NCI-H1105 (cell line): Measurements from ENCODE around the gene DEPDC4.
A peak's percentile ranks its signal among the peaks of the same experiment; 100 is the strongest.
"Not testable (repeated sequence)": the region's sequence is repeated elsewhere in the genome, so short reads cannot be mapped to it uniquely, and the experiment has no call there.

ENCODE experiments used
- DNase-seq: peaks from one replicate; lab custom pipeline; 2025; lab: John Stamatoyannopoulos, UW

The DEPDC4 gene

DNA sequence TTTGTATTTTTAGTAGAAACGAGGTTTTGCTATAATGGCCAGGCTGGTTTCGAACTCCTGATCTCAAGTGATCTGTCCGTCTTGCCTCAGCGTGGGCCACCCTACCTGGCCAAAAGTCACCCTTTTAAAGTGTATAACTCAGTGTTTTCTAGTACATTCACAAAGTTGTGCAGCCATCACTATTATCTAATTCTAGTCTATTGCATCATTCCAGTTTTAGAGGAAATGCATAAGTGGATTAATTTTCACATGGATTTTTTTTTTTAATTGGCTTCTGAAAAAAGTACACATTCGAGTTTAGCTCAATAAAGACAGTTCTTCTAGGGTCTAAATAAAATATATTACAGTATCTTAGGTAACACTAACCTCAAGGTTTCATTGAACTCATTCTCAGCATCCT, 3.7 kb downstream of the DEPDC4 start:
- no peak for DNase-seq

DNA sequence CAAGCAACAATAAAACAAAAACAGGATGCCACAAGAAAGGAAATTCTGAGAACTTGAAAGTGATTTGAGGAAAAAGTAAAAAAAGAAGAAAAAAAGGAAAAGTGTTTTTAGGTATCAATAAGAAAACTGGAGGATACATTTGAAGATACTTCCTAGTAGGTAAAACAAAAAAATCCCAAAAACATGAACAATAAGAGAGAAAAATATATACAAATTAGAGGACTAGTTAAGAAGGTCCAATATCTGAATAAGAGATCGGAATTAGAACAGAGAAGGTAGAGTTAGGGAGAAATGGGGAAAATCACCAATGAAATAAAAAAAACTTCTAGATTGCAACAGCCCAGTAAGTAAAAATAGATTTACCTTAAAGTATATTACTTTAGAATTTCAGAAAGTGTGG, 8.8 kb downstream of the DEPDC4 start:
- DNase-seq = no peak

DNA sequence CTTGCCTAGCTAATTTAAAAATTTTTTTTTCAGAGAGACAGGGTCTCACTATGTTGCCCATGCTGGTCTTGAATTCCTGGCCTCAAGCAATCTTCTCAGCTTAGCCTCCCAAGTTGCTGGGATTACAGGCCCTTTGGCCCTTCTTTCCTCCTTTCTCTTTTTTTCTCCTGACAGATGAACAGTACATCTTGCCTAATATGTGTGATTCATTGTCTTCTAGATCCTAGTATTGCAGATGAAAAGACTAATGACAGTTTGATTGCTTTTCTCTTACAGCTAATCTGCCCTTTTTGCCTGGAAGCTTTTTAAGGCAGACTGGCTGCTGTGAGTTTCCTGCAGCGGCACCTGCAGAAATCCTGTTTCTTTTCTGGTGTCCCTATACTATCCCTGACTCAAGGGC, 12.0 kb downstream of the DEPDC4 start:
- no peak for DNase-seq

DNA sequence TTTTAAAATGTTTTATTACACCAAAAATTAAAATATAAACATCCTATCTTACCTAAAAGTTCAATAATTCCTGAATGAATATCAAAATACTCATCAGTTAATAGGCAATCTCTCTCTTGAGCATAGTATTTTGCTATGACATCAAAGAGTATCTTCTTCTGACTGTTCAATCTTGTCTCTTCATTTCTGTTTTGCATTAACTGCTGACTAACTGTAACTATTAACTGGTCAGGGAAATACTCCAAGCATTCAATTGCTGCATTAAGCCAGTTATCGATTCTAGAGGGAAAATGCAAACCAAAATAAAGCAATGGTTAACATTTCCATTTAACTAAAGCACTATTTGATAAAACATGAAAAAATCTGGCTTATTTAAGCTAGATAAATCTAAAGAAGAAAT, 13.4 kb downstream of the DEPDC4 start:
- DNase-seq = no peak

DNA sequence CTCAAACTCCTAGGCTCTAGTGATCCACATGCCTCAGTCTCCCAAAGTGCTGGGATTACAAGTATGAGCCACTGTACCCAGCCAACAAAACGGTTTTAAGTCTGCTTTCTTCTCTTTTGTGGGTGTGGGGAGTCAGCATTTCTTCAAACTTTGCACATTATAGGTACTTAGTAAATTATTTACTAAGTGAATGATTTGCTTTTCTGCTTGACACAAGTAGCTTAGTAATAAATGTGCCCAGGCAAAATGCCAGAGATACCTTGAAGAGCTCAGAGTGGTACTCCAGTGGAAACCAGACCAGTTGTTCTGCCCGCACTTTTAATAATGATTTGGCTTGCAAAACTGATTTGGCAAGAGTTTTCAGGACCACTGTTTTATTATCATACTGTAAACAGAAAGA, 15.0 kb downstream of the DEPDC4 start:
- DNase-seq = peak; percentile 95

DNA sequence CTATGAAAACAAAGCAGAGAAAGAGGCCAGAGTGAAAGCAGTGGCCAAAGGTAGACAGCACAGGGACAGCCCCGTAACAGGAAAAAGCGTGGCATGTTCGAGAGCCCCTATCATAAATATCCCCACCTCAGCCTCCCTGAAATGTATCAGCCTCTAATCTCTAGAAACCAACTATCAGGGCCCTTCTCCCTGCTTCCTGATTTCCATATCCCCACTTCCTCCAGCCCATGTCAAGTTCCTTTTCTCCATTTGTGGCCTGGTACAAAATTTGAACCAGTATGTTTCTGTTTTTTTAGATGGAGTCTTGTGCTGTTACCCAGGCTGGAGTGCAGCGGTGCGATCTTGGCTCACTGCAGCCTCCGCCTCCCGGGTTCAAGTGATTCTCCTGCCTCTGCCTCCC, 16.9 kb downstream of the DEPDC4 start:
- no peak for DNase-seq

DNA sequence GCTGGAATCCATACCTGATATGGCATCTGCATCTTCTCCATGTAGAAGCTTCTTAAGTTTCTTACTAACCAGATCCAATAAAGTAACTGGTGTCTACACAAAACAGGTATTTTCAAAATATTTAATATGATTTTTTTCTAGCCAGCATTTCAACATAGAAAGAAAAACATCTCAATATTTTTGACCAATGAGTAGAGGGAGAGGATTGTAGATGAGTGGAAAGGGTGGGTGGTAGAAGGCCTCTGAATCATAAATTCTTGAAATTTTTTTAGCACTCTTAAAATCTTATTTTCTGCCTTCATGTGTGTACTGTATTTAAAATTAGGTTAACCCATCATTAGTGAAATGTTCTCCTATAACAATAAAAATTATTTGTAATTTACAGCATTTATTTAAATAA, 18.0 kb downstream of the DEPDC4 start:
- DNase-seq = no peak

DNA sequence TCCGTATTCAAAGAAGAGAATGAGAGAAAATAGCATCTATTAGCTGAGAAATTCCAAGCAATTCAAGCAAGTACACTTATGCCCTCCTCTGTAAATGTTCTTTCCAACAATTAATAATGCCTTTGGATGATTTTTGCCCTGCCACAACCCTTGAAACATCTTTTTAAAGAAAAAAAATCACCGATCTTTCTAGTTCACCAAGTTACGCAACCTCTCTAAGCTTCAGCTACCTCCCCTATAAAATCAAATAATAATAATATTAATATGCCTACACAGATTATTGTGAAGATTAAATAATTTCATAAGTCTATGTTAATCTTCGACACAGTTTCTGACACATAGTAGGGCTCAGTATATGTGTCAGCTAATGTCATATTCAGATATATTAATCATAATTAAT, 19.1 kb downstream of the DEPDC4 start:
- DNase-seq = no peak

DNA sequence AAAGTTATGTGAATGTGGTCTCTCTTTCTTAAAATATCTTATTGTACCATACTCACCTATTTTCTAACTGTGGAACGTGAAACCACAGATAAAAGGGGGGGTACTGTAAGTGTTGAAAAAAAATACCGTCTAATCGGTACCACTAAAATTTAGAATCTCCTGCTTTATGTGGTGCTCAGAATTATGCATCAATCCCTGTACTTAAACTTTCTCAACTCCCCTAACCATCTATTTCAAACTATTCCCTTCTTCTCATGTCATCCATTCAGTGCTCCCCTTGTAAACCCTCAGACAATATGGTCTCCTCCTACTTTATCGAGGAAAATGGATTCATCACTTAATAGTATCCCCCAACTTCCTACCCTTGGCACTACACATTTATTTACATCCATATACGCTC, 23.7 kb downstream of the DEPDC4 start:
- no peak for DNase-seq

DNA sequence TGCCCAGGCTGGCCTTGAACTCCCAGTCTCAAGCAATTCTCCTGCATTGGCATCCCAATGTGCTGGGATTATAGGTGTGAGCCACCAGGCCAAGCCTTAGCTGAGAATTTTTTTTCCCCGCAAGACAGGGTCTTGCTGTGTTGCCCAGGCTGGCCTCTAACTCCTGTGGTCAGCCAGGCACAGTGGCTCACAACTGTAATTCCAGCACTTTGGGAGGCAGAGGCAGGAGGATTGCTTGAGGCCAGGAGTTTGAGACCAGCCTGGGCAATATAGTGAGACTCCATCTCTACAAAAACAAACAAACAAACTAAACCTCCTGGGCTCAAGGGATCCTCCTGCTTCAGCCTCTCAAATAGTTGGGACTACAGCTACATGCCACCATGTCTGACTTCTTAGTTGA, 27.3 kb downstream of the DEPDC4 start:
- no peak for DNase-seq

DNA sequence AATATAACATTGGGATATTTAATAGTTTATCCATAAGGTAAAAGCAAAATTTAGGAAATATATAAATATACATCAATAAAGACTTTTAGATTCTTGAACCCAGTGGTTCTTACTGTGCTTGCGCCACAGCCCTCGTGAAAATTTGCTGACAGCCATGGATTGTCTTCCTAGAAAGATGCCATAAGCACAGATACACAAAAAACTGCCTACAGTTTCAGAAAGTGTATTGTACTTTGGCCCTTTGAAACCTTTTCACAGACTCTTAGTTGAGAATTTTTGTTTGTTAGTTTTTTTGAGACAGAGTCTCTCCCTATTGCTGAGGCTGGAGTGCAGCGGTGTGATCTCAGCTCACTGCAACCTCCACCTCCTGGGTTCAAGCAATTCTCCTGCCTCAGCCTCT, 28.1 kb downstream of the DEPDC4 start:
- DNase-seq = no peak

DNA sequence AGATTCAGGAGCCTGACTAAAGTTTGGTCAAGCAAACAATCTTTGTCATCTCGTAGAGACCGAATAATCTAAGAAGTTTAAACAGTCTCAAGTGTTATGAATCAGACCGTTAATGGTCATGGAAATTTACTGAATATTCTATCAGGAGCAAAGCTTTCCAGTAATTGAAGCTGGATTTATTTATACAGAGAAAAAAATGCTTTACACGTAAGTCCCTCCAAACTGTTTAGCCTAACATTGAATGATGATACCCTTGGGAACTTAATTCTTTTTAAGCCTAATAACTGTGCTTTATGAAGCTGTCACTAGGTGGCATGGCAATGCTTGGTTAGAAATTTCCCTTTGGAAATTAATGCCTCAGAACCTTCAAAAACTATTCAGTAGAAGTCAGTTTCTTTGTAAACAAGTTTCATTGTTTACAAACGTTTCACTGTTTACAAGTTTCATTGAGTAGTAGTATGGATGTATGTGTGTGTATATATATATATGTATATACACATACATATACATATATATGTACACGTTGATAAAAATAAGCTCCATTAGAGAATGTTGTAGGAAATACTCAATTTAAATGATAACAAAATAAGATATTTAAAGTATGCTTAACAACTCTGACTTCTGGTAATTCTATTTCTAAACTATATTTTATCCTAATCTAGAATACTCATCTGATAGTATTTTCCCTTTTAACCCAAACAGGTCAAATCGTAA, 32.1 kb downstream of the DEPDC4 start:
- peak; percentile 28 for DNase-seq

DNA sequence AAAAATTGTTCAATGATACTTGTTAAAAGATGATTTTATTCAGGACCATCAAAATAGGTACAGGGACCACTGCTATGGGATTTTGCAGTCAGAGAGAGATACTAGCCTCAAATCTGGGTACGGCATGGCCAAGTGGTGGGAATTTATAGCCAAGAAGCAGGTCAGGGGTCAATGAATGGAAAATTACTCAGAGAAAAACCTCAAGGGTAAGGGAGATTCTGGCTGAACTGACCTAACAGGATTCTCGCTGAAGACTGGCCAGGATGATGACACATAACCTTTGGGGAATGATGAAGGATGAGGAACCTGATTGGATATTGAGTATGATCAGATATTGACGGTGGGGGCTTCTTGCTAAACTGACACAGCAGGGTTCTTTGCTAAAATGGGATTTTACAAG, 32.7 kb downstream of the DEPDC4 start:
- no peak for DNase-seq

DNA sequence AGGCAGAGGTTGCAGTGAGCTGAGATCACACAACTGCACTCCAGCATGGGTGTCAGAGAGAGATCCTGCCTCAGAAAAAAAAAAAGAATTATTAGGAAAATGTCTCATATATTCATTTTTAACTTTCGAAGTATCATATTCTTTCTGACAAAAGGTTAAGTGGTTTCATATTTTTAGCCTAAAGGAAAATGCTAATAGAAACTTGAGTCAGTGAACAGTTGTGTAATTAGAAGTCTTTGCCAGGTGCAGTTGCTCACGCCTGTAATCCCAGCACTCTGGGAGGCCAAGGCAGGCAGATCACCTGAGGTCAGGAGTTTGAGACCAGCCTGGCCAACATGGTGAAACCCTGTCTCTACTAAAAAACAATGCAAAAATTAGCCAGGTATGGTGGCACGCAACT, 35.0 kb downstream of the DEPDC4 start:
- DNase-seq = not testable (repeated sequence)

DNA sequence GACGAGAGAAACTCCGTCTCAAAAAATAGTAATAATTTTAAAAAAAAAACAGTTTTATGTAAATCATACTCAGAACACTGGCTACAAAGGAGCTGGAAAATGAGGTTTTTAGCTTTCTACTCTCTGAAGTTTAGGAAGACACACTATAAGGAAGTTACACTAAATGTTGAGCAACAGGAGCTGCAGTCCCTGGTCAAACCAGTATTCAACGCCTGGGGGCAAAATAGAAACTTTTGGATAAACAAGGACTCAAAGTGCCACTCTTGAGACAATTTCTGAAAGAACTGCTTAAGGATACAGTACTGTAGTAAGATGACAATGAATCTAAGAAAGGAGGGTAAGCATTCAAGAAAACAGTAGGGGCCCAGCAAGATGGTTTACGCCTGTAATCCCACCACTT, 37.0 kb downstream of the DEPDC4 start:
- no peak for DNase-seq

DNA sequence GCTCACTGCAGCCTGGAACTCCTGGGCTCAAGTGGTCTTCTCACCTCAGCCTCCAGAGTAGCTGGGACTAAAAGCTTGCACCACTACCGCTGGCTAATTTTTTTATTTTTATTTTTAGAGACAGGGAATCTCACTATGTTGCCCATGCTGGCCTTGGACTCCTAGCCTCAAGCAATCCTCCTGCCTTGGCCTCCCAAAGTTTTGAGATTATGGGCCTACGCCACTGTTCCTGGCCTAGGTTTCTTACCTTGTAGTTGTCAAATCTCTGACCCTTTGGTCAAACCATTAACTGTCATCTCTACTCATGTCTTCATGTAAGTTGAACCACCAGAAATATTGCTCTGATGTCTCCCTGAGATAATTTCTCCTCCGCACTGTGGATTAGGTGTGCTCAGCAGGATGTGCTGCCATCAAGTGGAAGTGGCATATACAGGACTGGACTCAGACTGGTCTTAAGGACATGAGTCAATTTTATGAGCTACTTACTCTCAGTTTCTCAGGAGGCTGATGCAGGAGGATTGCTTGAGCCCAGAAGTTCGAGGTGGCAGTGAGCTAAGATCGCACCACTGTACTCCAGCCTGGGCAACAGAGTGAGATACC, 37.7 kb downstream of the DEPDC4 start:
- DNase-seq = peak; percentile 10

DNA sequence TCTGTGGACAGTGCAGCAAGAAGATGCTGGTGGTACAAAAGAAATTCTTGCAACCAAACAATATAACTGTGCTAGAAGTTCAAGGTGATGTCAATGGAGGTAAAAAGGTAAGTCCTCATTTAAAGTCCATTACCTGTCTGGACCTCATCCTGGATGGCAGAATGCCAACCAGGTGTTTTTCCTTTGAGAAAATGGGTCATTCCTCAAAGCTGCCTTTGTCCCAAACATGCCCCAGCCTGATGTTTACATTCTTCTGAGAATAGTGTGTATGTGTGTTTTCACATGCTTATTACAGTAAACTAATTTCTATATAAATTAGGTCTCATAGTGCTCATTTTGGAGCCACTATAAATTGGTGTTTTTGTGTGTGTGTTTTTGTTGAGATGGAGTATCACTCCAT, 41.4 kb downstream of the DEPDC4 start:
- peak; percentile 28 for DNase-seq

DNA sequence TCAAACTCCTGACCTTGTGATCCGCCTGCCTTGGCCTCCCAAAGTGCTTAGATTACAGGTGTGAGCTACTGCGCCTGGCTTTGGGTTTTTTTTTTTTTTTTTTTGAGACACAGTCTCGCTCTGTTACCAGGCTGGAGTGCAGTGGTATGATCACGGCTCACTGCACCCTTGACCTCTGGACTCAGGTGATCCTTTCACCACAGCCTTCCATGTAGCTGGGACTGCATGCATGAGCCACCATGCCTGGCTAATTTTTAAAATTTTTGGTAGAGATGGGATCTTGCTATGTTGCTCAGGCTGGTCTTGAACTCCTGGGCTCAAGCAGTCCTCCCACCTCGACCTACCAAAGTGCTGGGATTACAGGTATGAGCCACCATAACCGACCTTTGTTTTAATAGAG, 44.7 kb downstream of the DEPDC4 start:
- DNase-seq = not testable (repeated sequence)

DNA sequence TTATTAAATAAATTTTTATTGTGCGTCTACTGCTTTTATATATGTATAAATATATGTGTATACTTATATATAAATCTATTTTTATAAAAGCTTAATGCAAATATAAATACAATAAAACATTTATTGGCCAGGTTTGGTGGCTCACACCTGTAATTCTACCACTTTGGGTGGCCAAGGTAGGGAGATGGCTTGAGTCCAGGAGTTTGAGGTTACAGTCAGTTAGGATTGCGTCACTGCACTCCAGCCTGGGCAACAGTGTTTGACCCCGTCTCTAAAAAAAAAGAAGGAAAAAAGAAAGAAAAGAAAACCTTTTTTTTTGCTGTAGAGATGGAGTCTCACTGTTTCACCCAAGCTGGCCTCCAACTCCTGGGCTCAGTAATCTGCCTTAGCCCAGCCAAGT, 45.4 kb downstream of the DEPDC4 start:
- DNase-seq = no peak

DNA sequence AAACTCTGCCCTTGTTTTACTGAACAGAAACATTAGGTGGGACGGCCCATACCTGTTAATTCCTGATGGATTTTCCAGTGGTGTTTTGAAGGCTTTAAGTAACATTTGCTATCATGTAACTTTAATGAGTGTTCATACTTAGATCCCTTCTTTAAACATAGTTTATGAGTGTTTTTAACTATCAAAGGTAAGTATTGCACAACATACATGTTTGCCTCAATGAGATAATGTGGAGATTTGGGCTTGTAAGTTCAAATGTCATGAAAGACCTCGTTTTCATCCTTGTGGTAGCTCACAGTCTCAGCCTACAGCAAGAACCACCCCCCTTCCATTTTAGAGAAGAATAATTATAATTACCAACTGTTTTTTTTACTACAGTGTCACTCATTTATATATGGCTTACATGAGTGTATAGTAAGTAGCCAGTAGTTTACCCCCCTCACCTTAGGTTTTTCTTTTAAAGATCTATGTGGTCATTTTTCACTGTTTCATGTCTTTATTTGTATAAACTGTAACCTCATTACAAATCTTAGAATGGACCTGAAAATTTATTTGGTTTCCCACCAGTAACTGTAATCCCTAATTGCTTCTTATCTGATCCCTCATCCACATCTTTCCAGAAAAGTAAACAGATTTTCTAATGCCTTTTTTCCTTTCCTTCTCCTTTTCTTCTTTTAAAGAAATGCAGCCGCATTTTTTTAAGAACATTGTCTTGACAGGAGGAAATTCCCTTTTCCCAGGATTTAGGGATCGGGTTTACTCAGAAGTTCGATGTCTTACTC, 47.4 kb downstream of the DEPDC4 start:
- no peak for DNase-seq

DNA sequence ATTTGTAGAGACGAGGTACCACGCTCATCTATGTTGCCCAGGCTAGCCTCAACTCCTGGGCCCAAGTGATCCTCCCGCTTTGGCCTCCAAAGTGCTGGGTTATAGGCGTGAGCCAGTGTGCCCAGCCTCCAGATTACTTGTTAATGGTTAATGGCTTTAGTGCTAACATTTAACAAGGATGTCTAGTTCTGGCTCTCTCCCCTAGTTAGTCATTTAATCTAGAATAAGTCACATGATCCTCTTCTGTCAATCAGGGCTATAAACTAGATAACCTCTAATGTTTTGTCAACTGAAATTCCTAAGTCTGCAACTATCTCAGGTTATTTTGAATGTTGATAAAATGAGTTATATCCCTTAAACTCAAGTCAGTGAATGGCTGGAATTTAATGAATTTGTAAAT, 50.5 kb downstream of the DEPDC4 start:
- DNase-seq = no peak

DNA sequence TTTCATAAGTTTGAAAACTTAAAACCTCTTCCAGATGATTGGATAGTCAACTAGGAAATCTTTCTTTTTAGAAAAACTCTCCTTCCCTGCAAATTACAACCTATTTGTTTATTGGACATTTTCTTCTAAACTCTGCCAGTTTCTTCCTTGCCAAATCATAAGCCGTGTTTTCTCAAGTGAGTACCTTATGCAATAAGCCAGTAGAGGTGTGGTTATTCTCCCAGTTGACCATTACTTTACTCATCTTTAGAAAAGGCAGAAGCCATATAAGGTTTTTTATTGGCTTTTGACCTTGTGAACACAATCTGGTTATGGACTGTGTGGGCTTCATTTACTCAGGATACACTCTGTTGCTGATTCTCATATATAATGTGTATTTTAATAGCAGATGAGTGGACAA, 51.7 kb downstream of the DEPDC4 start:
- DNase-seq = no peak

DNA sequence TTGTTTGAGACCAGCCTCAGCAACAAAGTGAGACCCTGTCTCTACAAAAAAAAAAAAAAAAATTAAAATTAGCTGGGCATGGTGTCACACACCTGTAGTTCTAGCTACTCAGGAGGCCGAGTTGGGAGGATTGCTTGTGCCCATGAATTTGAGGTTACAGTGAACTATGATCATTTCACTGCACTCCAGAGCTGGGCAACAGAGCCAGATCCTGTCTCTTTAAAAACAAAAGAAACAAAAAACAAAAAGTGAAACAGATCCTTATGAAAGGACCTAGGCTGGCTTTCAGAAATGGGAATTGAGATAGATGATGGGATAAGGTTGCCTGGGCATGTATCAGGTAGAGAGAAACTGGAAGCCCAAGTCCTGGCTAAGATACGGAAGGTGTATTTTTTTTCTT, 52.4 kb downstream of the DEPDC4 start:
- no peak for DNase-seq
